CD4-positive, alpha-beta T cell (primary cell): ENCODE results near the gene ZNF578. TPM values are rescaled to one million over a fixed set of nuclear protein-coding genes. Genes with fewer than 3 reads are reported as not detected.
"Not testable (repeated sequence)": the region's sequence is repeated elsewhere in the genome, so short reads cannot be mapped to it uniquely, and the experiment has no call there.

Source experiments
- ATAC-seq: fragments of 200-7000 bp; cut with Tn5 transposase; one replicate; pipeline ENCODE4 v1.10.0; 2022; ENCODE audit warnings: mild to moderate bottlenecking; ENCODE audit not compliant: poor library complexity
- CTCF ChIA-PET: fragments of 350-600 bp; sonication (Branson Sonifier 250); formaldehyde crosslinking; loops from one replicate; lab custom pipeline; 2021; ENCODE audit warnings: antibody characterized with exemption, inconsistent platforms; lab: Charles Lee
- POLR2A ChIA-PET: fragments of 350-600 bp; sonication (Branson Sonifier 250); formaldehyde crosslinking; loops from one replicate; lab custom pipeline; 2021; ENCODE audit warnings: antibody characterized with exemption, inconsistent platforms; lab: Charles Lee
- DNase-seq, 14 experiments: peaks; one replicate each; pipeline ENCODE4 v3.0.0-alpha.2; 2013 to 2020; ENCODE audit warnings: mixed read lengths in 2 of 14
- H3K27ac ChIP-seq, 2 donors: one replicate each; pipeline versions ENCODE4 v1.5.1 to v1.7.0; 2013; ENCODE audit warnings: low read length in 2 of 2, low read depth in 1 of 2, mild to moderate bottlenecking in 1 of 2
- H3K27me3 ChIP-seq, 2 experiments: 1 replicate in 1 of 2; 2 replicates in 1 of 2; pipeline versions ENCODE4 v1.6.1 to v1.7.0; 2013; ENCODE audit warnings: low read length in 2 of 2, control low read depth in 1 of 2, mild to moderate bottlenecking in 1 of 2, moderate library complexity in 1 of 2; ENCODE audit not compliant: insufficient read depth in 2 of 2, control insufficient read depth in 1 of 2
- H3K36me3 ChIP-seq: one replicate; pipeline ENCODE4 v1.6.1; 2013; ENCODE audit warnings: low read length, control low read depth; ENCODE audit not compliant: insufficient read depth
- H3K4me1 ChIP-seq: one replicate; pipeline ENCODE4 v1.6.1; 2013; ENCODE audit warnings: low read length, control low read depth; ENCODE audit not compliant: insufficient read depth
- H3K4me3 ChIP-seq: one replicate; pipeline ENCODE4 v1.5.1; 2013; ENCODE audit warnings: mild to moderate bottlenecking, low read length, moderate library complexity
- H3K9me3 ChIP-seq, 2 experiments: 1 replicate in 1 of 2; 2 replicates in 1 of 2; pipeline versions ENCODE4 v1.6.1 to v1.7.0; 2013; ENCODE audit warnings: low read length in 2 of 2, mild to moderate bottlenecking in 2 of 2, control low read depth in 1 of 2, moderate library complexity in 1 of 2; ENCODE audit not compliant: control insufficient read depth in 1 of 2, insufficient read depth in 1 of 2
- H3K27ac Mint-ChIP-seq: one replicate; pipeline ENCODE4 v1.8.0; 2020; ENCODE audit warnings: mixed read lengths
- H3K27me3 Mint-ChIP-seq: one replicate; pipeline ENCODE4 v1.8.0; 2021; ENCODE audit warnings: mixed read lengths
- H3K36me3 Mint-ChIP-seq: one replicate; pipeline ENCODE4 v1.8.0; 2021; ENCODE audit warnings: low read depth, mixed read lengths
- H3K4me1 Mint-ChIP-seq: one replicate; pipeline ENCODE4 v1.8.0; 2021; ENCODE audit warnings: low read depth, mixed read lengths
- H3K4me3 Mint-ChIP-seq: one replicate; pipeline ENCODE4 v1.8.0; 2020; ENCODE audit warnings: mild to moderate bottlenecking, mixed read lengths
- H3K9me3 Mint-ChIP-seq: one replicate; pipeline ENCODE4 v1.8.0; 2020; ENCODE audit warnings: mixed read lengths
- intact Hi-C, 2 experiments: fragments of 100-400 bp; cut with DNase I in 1 of 2; cut with micrococcal nuclease in 1 of 2; formaldehyde crosslinking; loops; one replicate each; pipeline versions ENCODE4 v1.15.1 to v1.9.0; 2023 to 2025; cut with DNase I, micrococcal nuclease
- total RNA-seq, 174 experiments: library from RNA in 2 of 174; stranded (reverse) in 2 of 174; gene quantifications; one replicate each; pipeline ENCODE4 v1.2.3 and lab custom pipeline; 2021 to 2026
- TF ChIP-seq, protein P1 (sequence below): fragments of 200-600 bp; IDR thresholded peaks from one replicate; pipeline ENCODE4 v1.8.0; 2022; ENCODE audit warnings: antibody characterized with exemption, mild to moderate bottlenecking

ZNF578 gene
- total RNA-seq, 2 experiments from 2014 or later: 1.6 TPM

DNA sequence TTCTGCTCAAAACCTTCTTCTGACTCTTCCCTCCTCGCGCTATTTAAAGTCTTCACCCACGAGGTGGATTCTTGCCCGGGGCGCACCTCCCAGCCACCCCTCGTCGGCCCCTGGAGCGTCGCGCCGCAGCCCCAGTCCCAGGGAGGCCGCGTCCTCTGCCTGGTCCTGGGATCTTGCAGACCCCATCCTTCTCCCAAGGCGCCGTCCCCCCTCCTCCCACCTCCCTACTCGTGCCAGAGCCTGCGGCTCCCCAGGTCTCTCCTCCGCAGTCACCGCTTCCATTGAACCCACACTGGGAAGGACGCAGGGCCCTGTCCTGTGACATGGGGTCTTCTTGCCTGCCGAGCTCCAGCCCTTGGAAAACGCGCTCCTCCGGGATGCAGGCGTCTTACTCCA lies 74.6 kb downstream of the ZNF578 start:
- H3K9me3 ChIP-seq: peaks cover 3 to 29% of the 10 kb centered on the region in 2 experiments
- H3K36me3 ChIP-seq: peaks cover 2% of the 10 kb centered on the region
- Mint-ChIP-seq H3K4me1 (peaks cover 31% of the 10 kb centered on the region), H3K9me3 (no peaks in the 10 kb centered on the region), H3K27me3 (no peaks in the 10 kb centered on the region), H3K4me3 (peak overlapping the region; percentile 99), H3K27ac (peak overlapping the region; percentile 99), H3K36me3 (peaks cover 36% of the 10 kb centered on the region)
- H3K27me3 ChIP-seq: no peaks in the 10 kb centered on the region
- peak in 1 of 14 experiments; percentile 2 for DNase-seq
- ATAC-seq: no peak
- intact Hi-C loops: loop anchor here (1.0 to 10.0 kb wide), 12 partner anchors 7 to 574 kb away; partner anchors contain the start of genes ZNF701 (in 2 of the 2), ZNF160 (in 1 of the 2), ZNF468 (in 1 of the 2) and ZNF480 (in 1 of the 2)
- H3K4me1 ChIP-seq: peaks cover 20% of the 10 kb centered on the region
- peak overlapping the region; percentile 95 for H3K4me3 ChIP-seq
- TF ChIP-seq, protein P1, sequence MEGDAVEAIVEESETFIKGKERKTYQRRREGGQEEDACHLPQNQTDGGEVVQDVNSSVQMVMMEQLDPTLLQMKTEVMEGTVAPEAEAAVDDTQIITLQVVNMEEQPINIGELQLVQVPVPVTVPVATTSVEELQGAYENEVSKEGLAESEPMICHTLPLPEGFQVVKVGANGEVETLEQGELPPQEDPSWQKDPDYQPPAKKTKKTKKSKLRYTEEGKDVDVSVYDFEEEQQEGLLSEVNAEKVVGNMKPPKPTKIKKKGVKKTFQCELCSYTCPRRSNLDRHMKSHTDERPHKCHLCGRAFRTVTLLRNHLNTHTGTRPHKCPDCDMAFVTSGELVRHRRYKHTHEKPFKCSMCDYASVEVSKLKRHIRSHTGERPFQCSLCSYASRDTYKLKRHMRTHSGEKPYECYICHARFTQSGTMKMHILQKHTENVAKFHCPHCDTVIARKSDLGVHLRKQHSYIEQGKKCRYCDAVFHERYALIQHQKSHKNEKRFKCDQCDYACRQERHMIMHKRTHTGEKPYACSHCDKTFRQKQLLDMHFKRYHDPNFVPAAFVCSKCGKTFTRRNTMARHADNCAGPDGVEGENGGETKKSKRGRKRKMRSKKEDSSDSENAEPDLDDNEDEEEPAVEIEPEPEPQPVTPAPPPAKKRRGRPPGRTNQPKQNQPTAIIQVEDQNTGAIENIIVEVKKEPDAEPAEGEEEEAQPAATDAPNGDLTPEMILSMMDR: no peak
- peak overlapping the region; percentile 83 to 89 for H3K27ac ChIP-seq
- ChIA-PET CTCF (no interaction called here), POLR2A (no interaction called here)

DNA sequence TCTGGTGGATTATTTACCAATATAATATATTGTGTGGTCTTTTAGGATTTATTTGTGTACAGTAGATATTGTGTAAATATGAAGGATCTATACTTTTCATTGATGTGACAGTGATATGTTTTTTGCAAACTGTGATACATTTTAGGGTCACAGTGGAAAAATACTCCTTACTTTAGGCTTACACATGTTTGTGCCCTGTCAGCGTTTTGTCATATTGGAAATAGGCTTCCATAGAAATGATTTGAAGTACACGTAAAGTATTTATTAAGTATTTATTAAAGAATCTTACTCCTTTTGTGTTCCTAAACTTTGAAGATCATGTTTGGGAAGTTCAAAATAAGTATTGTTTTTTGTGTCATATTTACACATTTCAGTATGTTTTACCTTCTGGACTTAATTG lies 79.1 kb downstream of the ZNF578 start:
- H3K4me1 ChIP-seq: peaks cover 37% of the 10 kb centered on the region
- Mint-ChIP-seq H3K27me3 (no peaks in the 10 kb centered on the region), H3K4me1 (peaks cover 41% of the 10 kb centered on the region), H3K27ac (no peak overlapping the region), H3K36me3 (peaks cover 56% of the 10 kb centered on the region), H3K4me3 (no peak overlapping the region), H3K9me3 (no peaks in the 10 kb centered on the region)
- H3K36me3 ChIP-seq: peaks cover 4% of the 10 kb centered on the region
- no peak for DNase-seq
- H3K27me3 ChIP-seq: no peaks in the 10 kb centered on the region
- ChIA-PET CTCF (no interaction called here), POLR2A (no interaction called here)
- H3K9me3 ChIP-seq: no peaks in the 10 kb centered on the region
- intact Hi-C loops: loop anchor here in 1 of 2 experiments (10.0 kb wide), 1 partner anchor 268 kb away; the partner anchor contains the start of gene ZNF766
- no peak for ATAC-seq
- H3K27ac ChIP-seq: no peak overlapping the region
- no peak overlapping the region for H3K4me3 ChIP-seq
- TF ChIP-seq, protein P1: no peak

DNA sequence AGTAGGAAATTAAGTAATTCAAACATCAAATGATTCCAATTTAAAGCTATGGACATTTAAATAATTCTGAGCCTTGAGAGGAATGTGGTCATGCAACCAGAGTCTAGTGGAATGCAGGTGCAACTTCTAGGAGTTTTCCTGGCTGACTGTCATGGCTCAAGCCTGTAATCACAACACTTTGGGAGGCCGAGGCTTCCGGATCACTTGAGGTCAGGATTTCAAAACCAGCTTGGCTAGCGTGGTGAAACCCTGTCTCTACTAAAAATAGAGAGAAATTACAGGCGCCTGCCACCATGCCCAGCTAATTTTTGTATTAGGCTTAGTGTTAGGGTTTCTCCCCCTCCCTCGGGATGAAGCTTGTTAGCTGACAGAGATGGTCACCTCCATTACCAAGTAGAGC lies 80.5 kb downstream of the ZNF578 start:
- H3K4me3 Mint-ChIP-seq: peak overlapping the region; percentile 54

DNA sequence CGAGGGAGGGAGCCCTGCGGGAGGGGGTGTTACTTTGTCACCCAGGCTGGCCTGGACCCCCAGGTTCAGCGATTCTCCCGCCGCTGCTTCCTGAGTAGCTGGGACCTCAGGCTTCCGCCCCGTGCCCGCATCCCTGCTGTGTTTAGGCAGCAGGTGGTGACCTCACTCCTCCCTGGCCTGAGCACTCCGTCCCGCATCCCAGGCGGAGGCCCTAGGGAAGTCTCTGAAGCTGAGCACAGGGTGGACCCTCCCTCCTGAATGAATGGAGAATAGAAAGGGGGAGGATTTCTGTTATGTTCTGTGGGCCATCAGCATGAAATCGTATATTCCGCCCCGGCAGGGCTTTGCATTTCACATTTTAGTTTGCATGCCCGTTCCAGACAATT lies 82.0 kb downstream of the ZNF578 start:
- H3K9me3 ChIP-seq, H3K9me3 Mint-ChIP-seq, H3K27me3 Mint-ChIP-seq, H3K27me3 ChIP-seq, POLR2A ChIA-PET, CTCF ChIA-PET, H3K36me3 ChIP-seq: not testable (repeated sequence)
- peak overlapping the region; percentile 69 for H3K27ac Mint-ChIP-seq
- intact Hi-C loops: loop anchor here (1.0 to 10.0 kb wide), 3 partner anchors 8 to 271 kb away; partner anchors contain the start of genes ZNF701 (in 1 of the 2), ZNF766 (in 1 of the 2) and ZNF808 (in 1 of the 2)
- H3K4me1 Mint-ChIP-seq: peaks cover 23% of the 10 kb centered on the region
- H3K27ac ChIP-seq: peak overlapping the region; percentile 35 to 76
- DNase-seq: peak in 6 of 14 experiments; percentile 3 to 41 (median 20)
- H3K4me1 ChIP-seq: peaks cover 23% of the 10 kb centered on the region
- peak; percentile 11 for ATAC-seq
- peak overlapping the region; percentile 91 for H3K4me3 Mint-ChIP-seq
- H3K36me3 Mint-ChIP-seq: peaks cover 56% of the 10 kb centered on the region
- H3K4me3 ChIP-seq: peak overlapping the region; percentile 90

More for the DNA sequence above, 80.5 kb downstream of the ZNF578 start:
- peaks cover 27% of the 10 kb centered on the region for H3K4me1 Mint-ChIP-seq
- ChIA-PET CTCF (interaction anchor here (0.7 kb wide), 1 partner anchor 356 kb away, joined by 3 read pairs; no protein-coding TSS in a partner anchor), POLR2A (no interaction called here)
- peaks cover 27% of the 10 kb centered on the region for H3K4me1 ChIP-seq
- intact Hi-C loops: loop anchor here in 1 of 2 experiments (10.0 kb wide), 1 partner anchor 269 kb away; the partner anchor contains the start of gene ZNF766
- no peaks in the 10 kb centered on the region for H3K27me3 ChIP-seq
- H3K9me3 ChIP-seq: no peaks in the 10 kb centered on the region
- H3K9me3 Mint-ChIP-seq: no peaks in the 10 kb centered on the region
- DNase-seq: no peak
- H3K27ac Mint-ChIP-seq: no peak overlapping the region
- TF ChIP-seq, protein P1: no peak
- H3K36me3 Mint-ChIP-seq: peaks cover 52% of the 10 kb centered on the region
- H3K27ac ChIP-seq: no peak overlapping the region
- ATAC-seq: no peak
- H3K27me3 Mint-ChIP-seq: no peaks in the 10 kb centered on the region
- H3K36me3 ChIP-seq: peaks cover 4% of the 10 kb centered on the region
- H3K4me3 ChIP-seq: no peak overlapping the region
